Measurements from ENCODE around the gene NCBP3.
A peak's percentile ranks its signal among the peaks of the same experiment; 100 is the strongest.
"Not testable (repeated sequence)": the region's sequence is repeated elsewhere in the genome, so short reads cannot be mapped to it uniquely, and the experiment has no call there.

The NCBP3 gene

GRCh38 chr17:3846437-3847164 lies 555 bp upstream of the NCBP3 start:
- DNase-seq: no peak

GRCh38 chr17:3845291-3845620 lies 790 bp downstream of the NCBP3 start:
- DNase-seq: peak; percentile 59

- not testable (repeated sequence) for DNase-seq
These were observed 1.5 kb downstream of the NCBP3 start for GRCh38 chr17:3844556-3844955.

- DNase-seq: peak; percentile 53
These were observed 2.0 kb downstream of the NCBP3 start for GRCh38 chr17:3843935-3844516.

GRCh38 chr17:3838206-3838605 lies 7.8 kb downstream of the NCBP3 start:
- DNase-seq: no peak

GRCh38 chr17:3836551-3836950 lies 9.5 kb downstream of the NCBP3 start:
- DNase-seq: no peak

GRCh38 chr17:3835410-3836229 lies 10.4 kb downstream of the NCBP3 start:
- no peak for DNase-seq

- DNase-seq: no peak
These were observed 11.2 kb downstream of the NCBP3 start for GRCh38 chr17:3834811-3835210.

- DNase-seq: no peak
These were observed 17.2 kb downstream of the NCBP3 start for GRCh38 chr17:3828852-3829232.

GRCh38 chr17:3828151-3828851 lies 17.7 kb downstream of the NCBP3 start:
- DNase-seq: no peak

GRCh38 chr17:3827124-3827773 lies 18.8 kb downstream of the NCBP3 start:
- peak; percentile 66 for DNase-seq

- no peak for DNase-seq
These were observed 19.9 kb downstream of the NCBP3 start for GRCh38 chr17:3826191-3826590.

- no peak for DNase-seq
These were observed 24.9 kb downstream of the NCBP3 start for GRCh38 chr17:3821101-3821500.

GRCh38 chr17:3818786-3819185 lies 27.3 kb downstream of the NCBP3 start:
- DNase-seq: no peak

- DNase-seq: no peak
These were observed 28.0 kb downstream of the NCBP3 start for GRCh38 chr17:3817851-3818605.

- DNase-seq: no peak
These were observed 30.1 kb downstream of the NCBP3 start for GRCh38 chr17:3815925-3816324.

GRCh38 chr17:3815122-3815521 lies 30.9 kb downstream of the NCBP3 start:
- no peak for DNase-seq

- no peak for DNase-seq
These were observed 31.7 kb downstream of the NCBP3 start for GRCh38 chr17:3814361-3814760.

- no peak for DNase-seq
These were observed 32.9 kb downstream of the NCBP3 start for GRCh38 chr17:3813171-3813570.

GRCh38 chr17:3812771-3813170 lies 33.3 kb downstream of the NCBP3 start:
- DNase-seq: no peak

GRCh38 chr17:3812284-3812683 lies 33.8 kb downstream of the NCBP3 start:
- DNase-seq: no peak

- no peak for DNase-seq
These were observed 36.0 kb downstream of the NCBP3 start for GRCh38 chr17:3810019-3810418.

All from activated naive CD4-positive, alpha-beta T cell treated with Interleukin-2 at 50 U/mL for 16 hours (primary cell).